NCI-H2227 (cell line): Measurements from ENCODE around the gene TBX20.
A peak's percentile ranks its signal among the peaks of the same experiment; 100 is the strongest.

Source experiments
- DNase-seq: peaks from one replicate; lab custom pipeline; 2025; ENCODE audit not compliant: unreplicated experiment; lab: John Stamatoyannopoulos, UW

The TBX20 gene

GRCh38 chr7:35253710-35254495 lies at the start of gene TBX20:
Gene TBX20 (minus strand): TSS chr7:35254100. CDS start chr7:35253620, 480 bp downstream.
- peak; percentile 33 for DNase-seq

GRCh38 chr7:35289376-35289775 lies 35.5 kb upstream of the TBX20 start:
- DNase-seq = no peak

- no peak for DNase-seq
Measured at GRCh38 chr7:35286986-35287385, 33.1 kb upstream of the TBX20 start.

- no peak for DNase-seq
Measured at GRCh38 chr7:35286422-35286821, 32.5 kb upstream of the TBX20 start.

GRCh38 chr7:35285799-35286198 lies 31.9 kb upstream of the TBX20 start:
- no peak for DNase-seq

GRCh38 chr7:35280902-35281301 lies 27.0 kb upstream of the TBX20 start:
- no peak for DNase-seq

- DNase-seq = no peak
Measured at GRCh38 chr7:35277359-35277758, 23.5 kb upstream of the TBX20 start.

- no peak for DNase-seq
Measured at GRCh38 chr7:35272246-35272645, 18.3 kb upstream of the TBX20 start.

- DNase-seq = no peak
Measured at GRCh38 chr7:35268953-35269352, 15.1 kb upstream of the TBX20 start.

GRCh38 chr7:35267411-35267810 lies 13.5 kb upstream of the TBX20 start:
- DNase-seq = no peak

- no peak for DNase-seq
Measured at GRCh38 chr7:35263396-35263795, 9.5 kb upstream of the TBX20 start.

GRCh38 chr7:35261476-35262285 lies 7.8 kb upstream of the TBX20 start:
- DNase-seq = no peak

GRCh38 chr7:35261041-35261440 lies 7.1 kb upstream of the TBX20 start:
- DNase-seq = no peak

GRCh38 chr7:35260246-35260645 lies 6.3 kb upstream of the TBX20 start:
- no peak for DNase-seq

GRCh38 chr7:35259523-35259908 lies 5.6 kb upstream of the TBX20 start:
- DNase-seq = no peak

- no peak for DNase-seq
Measured at GRCh38 chr7:35258868-35259522, 5.1 kb upstream of the TBX20 start.

- no peak for DNase-seq
Measured at GRCh38 chr7:35258125-35258867, 4.4 kb upstream of the TBX20 start.

- DNase-seq = peak; percentile 1
Measured at GRCh38 chr7:35257251-35258124, 3.6 kb upstream of the TBX20 start.

- no peak for DNase-seq
Measured at GRCh38 chr7:35256256-35257175, 2.6 kb upstream of the TBX20 start.
